Measurements from ENCODE around the gene NUDT3.
A peak's percentile ranks its signal among the peaks of the same experiment; 100 is the strongest.
"Not testable (repeated sequence)": the region's sequence is repeated elsewhere in the genome, so short reads cannot be mapped to it uniquely, and the experiment has no call there.

Gene NUDT3

DNA sequence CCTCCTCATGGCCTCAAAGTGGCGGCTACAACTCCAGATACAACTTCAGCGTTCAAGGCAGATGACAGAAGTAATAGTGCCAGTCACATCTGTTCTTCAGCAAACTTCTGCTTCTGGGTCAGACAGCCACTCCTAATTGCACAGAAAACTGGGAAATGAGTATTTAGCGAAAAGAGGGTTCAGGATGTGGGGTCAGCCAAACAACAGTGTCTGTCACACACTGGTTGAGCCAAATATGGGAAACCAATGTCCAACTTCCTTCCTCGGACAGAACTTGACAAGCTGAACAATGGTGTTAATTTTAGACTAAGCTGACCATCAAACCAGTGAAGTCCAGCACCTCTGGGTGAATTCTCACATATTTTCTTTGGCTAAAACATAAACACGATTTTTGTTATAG is 22.1 kb downstream of the NUDT3 start:
- Mint-ChIP-seq H3K4me1 (ENCODE audit: low read depth) (peaks cover 6% of the 10 kb centered on the region), H3K36me3 (ENCODE audit: low read depth) (peaks cover 6% of the 10 kb centered on the region), H3K27ac (no peak overlapping the region), H3K27me3 (ENCODE audit: low read depth) (no peaks in the 10 kb centered on the region), H3K9me3 (no peaks in the 10 kb centered on the region), H3K4me3 (no peak overlapping the region)
- no peak for DNase-seq (ENCODE audit: low spot score)

DNA sequence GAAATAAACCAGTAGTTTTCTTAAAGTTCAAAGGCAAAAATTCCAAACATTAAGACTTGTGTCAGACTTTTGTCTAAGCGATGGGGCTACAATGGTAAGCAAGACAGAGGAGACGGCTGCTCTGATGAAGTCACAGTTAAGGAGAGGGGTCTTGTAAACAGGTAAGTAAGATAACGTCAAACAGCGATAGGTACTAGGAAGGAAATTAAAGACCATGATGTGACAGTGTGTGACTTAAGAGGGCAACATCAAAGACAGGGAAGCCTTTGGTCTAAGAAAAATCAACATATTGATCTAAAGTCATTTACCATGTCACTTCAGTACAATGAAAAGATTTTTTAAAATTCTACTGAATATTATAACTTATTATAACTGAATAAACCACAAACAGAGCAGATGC is 23.1 kb downstream of the NUDT3 start:
- peaks cover 6% of the 10 kb centered on the region for H3K4me1 Mint-ChIP-seq (ENCODE audit: low read depth)
- no peak for DNase-seq (ENCODE audit: low spot score)
- H3K27me3 Mint-ChIP-seq (ENCODE audit: low read depth) = no peaks in the 10 kb centered on the region
- no peak overlapping the region for H3K4me3 Mint-ChIP-seq
- peaks cover 6% of the 10 kb centered on the region for H3K36me3 Mint-ChIP-seq (ENCODE audit: low read depth)
- no peaks in the 10 kb centered on the region for H3K9me3 Mint-ChIP-seq
- no peak overlapping the region for H3K27ac Mint-ChIP-seq

DNA sequence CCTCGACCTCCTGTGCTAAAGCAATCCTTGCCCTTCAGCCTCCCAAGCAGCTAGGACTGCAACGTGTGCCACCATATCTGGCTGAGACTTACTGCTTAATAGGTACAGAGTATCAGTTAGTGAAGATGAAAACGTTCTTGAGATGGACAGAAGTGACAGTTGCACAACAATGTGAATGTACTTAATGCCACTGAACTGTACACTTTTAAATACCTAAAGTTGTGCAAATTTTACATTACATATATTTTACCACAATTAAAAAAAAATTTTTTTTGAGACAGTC is 25.9 kb downstream of the NUDT3 start:
- Mint-ChIP-seq H3K27me3 (ENCODE audit: low read depth) (no peaks in the 10 kb centered on the region), H3K9me3 (no peaks in the 10 kb centered on the region), H3K4me1 (ENCODE audit: low read depth) (peaks cover 23% of the 10 kb centered on the region), H3K36me3 (ENCODE audit: low read depth) (peaks cover 6% of the 10 kb centered on the region), H3K4me3 (no peak overlapping the region), H3K27ac (no peak overlapping the region)
- DNase-seq (ENCODE audit: low spot score) = no peak

DNA sequence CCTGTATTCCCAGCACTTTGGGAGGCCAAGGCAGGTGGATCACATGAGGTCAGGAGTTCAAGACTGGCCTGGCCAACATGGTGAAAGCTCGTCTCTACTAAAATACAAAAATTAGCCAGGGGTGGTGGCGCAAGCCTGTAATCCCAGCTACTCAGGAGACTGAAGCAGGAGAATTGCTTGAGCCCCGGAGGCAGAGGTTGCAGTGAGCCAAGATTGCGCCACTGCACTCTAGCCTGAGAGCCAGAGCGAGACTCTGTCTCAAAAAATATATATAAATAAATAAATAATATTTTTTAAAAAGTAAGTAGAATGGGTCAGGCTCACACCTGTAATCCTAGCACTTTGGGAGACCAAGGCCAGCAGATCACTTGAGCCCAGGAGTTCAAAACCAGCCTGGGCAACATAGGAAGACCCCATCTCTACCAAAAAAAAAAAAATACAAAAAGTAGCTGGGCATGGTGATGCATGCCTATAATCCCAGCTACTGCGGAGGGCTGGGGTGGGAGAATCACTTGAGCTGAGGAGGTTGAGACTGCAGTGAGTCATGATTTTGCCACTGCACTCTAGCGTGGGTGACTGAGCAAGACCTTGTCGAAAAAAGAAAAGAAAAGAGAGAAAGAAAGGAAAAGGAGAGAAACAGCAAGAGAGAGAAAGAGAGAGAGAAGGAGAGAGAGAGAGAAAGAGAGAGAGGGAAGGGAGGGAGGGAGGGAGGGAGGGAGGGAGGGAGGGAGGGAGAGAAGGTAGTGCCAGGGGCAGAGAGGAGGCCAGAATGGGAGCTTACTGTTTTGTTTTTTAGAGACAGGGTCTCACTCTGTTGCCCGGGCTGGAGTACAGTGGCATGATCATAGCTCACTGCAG is 26.5 kb downstream of the NUDT3 start:
- not testable (repeated sequence) for H3K27ac Mint-ChIP-seq; H3K27me3 Mint-ChIP-seq (ENCODE audit: low read depth); H3K4me3 Mint-ChIP-seq; H3K36me3 Mint-ChIP-seq (ENCODE audit: low read depth); DNase-seq (ENCODE audit: low spot score); H3K9me3 Mint-ChIP-seq
- peaks cover 26% of the 10 kb centered on the region for H3K4me1 Mint-ChIP-seq (ENCODE audit: low read depth)

DNA sequence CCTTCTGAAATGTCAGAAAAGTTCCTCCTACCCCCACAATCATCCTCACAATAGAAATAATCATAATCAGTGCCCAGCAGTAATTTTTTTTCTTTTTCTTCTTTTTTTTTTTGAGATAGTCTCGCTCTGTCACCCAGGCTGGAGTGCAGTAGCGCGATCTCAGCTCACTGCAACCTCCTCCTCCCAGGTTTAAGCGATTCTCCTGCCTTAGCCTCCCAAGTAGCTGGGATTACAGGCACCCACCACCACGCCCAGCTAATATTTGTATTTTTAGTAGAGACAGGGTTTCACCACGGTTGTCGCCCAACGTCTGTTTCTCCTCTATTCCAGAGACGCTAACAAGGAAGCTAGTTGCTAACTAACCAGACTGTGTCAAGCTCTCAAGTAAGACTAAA is 28.8 kb downstream of the NUDT3 start:
- not testable (repeated sequence) for H3K27me3 Mint-ChIP-seq (ENCODE audit: low read depth); H3K4me3 Mint-ChIP-seq; H3K36me3 Mint-ChIP-seq (ENCODE audit: low read depth); DNase-seq (ENCODE audit: low spot score); H3K9me3 Mint-ChIP-seq
- Mint-ChIP-seq H3K4me1 (ENCODE audit: low read depth) (peaks cover 32% of the 10 kb centered on the region), H3K27ac (peak overlapping the region; percentile 9)

DNA sequence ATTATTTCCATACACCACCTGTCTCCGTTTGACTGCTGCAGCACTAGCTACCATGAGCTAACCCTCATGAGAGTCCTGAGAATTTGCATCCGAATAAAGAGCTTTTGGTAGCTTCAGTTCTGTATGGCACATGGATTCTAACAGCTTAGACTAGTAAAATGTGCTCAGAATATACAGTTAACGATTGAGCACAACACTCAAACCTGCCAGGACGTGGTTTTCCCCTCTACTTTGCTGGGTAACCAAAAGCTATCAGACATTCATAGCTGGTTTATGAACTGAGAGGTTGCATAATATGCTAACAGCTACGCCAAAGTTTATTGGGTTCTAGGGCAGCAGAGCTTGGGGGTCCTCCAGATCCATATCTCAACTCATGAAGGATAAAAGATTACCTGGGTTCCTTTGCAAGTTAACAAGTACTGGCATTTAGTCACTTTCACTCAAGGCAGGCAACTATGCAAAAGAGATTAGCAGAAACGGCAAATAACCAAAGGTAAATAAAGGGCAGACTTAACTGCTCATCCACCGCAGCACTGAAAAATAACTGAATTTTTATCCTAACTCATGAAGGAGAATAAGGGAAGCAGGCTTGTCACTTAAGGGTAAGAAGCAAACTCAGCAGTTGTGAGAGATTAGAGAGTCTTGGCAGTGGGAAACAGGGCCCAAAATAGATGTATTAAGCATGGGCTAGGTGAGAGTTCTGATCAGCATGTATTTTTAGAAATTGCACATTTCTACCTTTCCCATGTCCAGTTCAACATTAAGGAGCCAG is 29.4 kb downstream of the NUDT3 start:
- Mint-ChIP-seq H3K27ac (peak overlapping the region; percentile 19), H3K4me1 (ENCODE audit: low read depth) (peaks cover 32% of the 10 kb centered on the region), H3K36me3 (ENCODE audit: low read depth) (no peaks in the 10 kb centered on the region), H3K9me3 (no peaks in the 10 kb centered on the region), H3K4me3 (peak overlapping the region; percentile 28), H3K27me3 (ENCODE audit: low read depth) (no peaks in the 10 kb centered on the region)
- DNase-seq (ENCODE audit: low spot score) = peak; percentile 14

DNA sequence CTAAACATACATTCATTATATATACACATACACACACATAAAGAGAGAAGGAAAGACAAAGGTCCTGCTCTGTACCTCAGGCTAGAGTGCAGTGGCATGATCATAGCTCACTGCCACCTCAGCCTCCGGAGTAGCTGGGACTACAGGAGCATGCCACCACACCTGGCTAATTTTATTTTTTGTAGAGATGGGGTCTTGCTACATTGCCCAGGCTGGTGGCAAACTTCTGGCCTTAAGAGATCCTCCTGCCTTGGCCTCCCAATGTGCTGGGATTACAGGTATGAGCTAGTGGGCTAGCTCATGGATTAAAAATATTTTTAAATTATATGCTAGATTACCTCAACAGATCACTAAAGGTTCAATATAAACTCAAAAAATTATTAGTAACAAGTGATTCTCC is 30.3 kb downstream of the NUDT3 start:
- DNase-seq (ENCODE audit: low spot score) = no peak
- H3K4me1 Mint-ChIP-seq (ENCODE audit: low read depth) = peaks cover 32% of the 10 kb centered on the region
- no peaks in the 10 kb centered on the region for H3K36me3 Mint-ChIP-seq (ENCODE audit: low read depth)
- no peaks in the 10 kb centered on the region for H3K9me3 Mint-ChIP-seq
- no peak overlapping the region for H3K4me3 Mint-ChIP-seq
- H3K27me3 Mint-ChIP-seq (ENCODE audit: low read depth) = no peaks in the 10 kb centered on the region
- no peak overlapping the region for H3K27ac Mint-ChIP-seq

DNA sequence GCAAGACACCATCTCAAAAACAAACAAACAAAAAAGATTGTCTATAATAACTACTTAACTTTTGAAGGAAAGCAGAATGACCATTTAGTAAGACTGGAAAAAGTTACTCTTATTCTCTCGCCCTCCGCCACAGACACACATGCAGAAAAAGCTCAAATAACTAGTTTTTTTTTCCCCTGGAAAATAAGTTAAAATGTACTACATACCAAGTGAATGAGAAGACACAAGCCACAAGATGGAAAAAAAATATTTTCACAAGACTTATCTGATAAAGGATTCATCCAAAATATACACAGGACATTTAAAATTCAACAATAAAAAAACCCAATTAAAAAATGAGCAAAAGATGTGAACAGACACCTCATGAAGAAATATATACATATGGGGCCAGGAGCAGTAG is 31.9 kb downstream of the NUDT3 start:
- Mint-ChIP-seq H3K27ac (no peak overlapping the region), H3K9me3 (no peaks in the 10 kb centered on the region), H3K36me3 (ENCODE audit: low read depth) (no peaks in the 10 kb centered on the region), H3K4me3 (no peak overlapping the region), H3K27me3 (ENCODE audit: low read depth) (no peaks in the 10 kb centered on the region), H3K4me1 (ENCODE audit: low read depth) (peaks cover 30% of the 10 kb centered on the region)
- no peak for DNase-seq (ENCODE audit: low spot score)

DNA sequence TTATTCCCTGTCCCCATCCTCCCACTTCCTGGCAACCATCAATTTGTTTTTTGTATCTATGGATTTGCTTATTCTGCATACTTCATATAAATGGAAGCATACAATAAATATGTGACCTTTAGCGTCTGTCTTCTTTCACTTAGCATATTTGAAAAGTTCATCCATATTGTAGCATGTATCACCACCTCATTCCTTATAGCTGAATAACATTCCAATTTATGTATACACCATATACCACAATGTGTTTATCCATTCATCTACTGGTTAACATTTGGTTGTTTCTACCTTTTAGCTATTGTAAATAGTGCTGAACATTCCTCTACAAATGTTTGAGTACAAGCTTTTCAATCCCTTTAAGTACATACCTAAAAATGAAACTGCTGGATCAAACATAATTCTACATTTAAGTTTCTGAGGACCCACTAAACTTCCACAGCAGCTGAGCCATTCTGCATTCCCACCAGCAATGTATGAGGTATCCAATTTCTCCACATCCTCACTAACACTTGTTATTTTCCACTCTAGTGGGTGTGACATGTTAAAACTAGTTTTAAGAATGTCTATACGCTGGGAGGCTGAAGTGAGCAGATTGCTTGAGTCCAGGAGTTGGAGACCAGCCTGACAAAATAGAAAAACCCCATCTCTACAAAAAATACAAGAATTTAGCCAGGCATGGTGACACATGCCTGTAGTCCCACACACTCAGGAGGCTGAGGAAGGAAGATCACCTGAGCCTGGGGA is 32.9 kb downstream of the NUDT3 start:
- Mint-ChIP-seq H3K27me3 (ENCODE audit: low read depth) (no peaks in the 10 kb centered on the region), H3K4me1 (ENCODE audit: low read depth) (peaks cover 30% of the 10 kb centered on the region), H3K36me3 (ENCODE audit: low read depth) (no peaks in the 10 kb centered on the region), H3K27ac (no peak overlapping the region), H3K9me3 (no peaks in the 10 kb centered on the region), H3K4me3 (no peak overlapping the region)
- no peak for DNase-seq (ENCODE audit: low spot score)

DNA sequence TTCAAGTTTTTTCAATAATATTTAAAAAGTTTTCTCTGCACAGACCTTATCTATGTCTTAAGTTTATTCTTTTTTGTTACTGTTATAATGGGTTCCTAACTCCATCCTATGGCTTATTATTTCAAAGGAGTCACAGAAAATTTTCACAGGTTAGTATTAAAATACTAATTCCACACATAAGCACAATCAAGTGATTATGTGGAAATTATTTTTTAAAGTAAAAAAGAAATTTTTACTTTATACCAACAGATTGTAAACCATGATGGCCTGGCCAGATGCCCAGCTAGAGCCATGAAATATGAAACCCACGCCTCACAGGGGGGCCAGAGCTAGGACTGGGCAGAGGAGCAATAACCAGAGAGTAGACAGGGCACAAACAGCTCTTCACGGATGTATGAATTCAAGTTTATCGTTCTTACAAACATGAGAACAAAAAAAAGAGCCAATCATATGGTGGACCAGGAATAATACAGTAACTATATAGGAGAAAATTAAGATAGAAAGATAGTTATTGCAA is 34.0 kb downstream of the NUDT3 start:
- Mint-ChIP-seq H3K9me3 (no peaks in the 10 kb centered on the region), H3K36me3 (ENCODE audit: low read depth) (no peaks in the 10 kb centered on the region), H3K4me3 (no peak overlapping the region), H3K4me1 (ENCODE audit: low read depth) (peaks cover 27% of the 10 kb centered on the region), H3K27me3 (ENCODE audit: low read depth) (no peaks in the 10 kb centered on the region), H3K27ac (no peak overlapping the region)
- no peak for DNase-seq (ENCODE audit: low spot score)

DNA sequence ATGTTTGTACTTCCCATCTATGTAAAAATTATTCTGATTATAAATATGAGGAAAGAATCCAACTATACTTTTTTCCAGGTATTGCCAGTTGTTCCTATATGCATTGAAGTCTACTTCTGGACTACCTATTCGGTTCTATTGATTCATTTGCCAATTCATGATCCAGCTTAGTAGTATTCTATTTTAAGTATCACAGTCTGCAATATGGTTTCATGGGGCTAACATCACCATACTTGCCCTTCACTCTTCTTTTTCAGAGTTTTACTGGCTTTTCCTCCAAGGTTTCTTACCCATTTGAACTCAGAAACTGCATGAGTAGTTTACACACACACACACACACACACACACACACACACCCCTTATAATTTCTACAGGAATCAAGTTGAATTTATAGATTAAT is 34.5 kb downstream of the NUDT3 start:
- no peaks in the 10 kb centered on the region for H3K36me3 Mint-ChIP-seq (ENCODE audit: low read depth)
- DNase-seq (ENCODE audit: low spot score) = no peak
- no peak overlapping the region for H3K4me3 Mint-ChIP-seq
- peaks cover 22% of the 10 kb centered on the region for H3K4me1 Mint-ChIP-seq (ENCODE audit: low read depth)
- no peaks in the 10 kb centered on the region for H3K27me3 Mint-ChIP-seq (ENCODE audit: low read depth)
- H3K9me3 Mint-ChIP-seq = no peaks in the 10 kb centered on the region
- no peak overlapping the region for H3K27ac Mint-ChIP-seq

DNA sequence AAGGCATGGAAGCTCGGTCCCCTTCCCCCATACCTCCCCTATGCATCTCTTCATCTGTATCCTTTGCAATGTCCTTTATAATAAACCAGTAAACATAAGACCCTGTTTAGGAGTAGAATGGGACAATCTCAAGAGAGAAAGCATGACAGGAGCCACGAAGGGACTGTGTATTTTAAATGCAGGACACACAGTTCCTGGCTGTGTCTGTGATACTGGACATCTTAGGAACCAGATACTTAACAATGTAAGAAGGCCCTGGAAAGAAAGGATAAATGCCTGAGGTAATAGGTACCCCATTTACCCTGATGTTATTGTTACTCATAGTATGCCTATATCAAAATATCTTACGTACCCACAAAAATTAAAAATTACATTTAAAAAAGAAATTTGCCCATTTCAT is 36.6 kb downstream of the NUDT3 start:
- Mint-ChIP-seq H3K9me3 (no peaks in the 10 kb centered on the region), H3K27me3 (ENCODE audit: low read depth) (no peaks in the 10 kb centered on the region), H3K36me3 (ENCODE audit: low read depth) (no peaks in the 10 kb centered on the region), H3K4me3 (no peak overlapping the region), H3K27ac (no peak overlapping the region), H3K4me1 (ENCODE audit: low read depth) (peaks cover 9% of the 10 kb centered on the region)
- no peak for DNase-seq (ENCODE audit: low spot score)

DNA sequence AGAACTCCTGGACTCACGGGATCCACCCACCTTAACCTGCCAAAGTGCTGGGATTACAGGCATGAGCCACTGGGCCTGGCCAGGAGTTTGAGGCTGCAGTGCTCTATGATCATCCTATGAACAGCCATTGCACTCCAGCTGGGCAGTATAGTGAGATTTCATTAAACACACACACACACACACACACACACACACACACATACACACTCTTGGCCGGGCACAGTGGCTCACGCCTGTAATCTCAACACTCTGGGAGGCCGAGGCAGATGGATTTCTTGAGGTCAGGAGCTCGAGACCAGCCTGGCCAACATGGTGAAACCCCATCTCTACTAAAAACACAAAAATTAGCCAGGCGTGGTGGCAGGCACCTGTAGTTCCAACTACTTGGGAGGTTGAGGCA is 38.2 kb downstream of the NUDT3 start:
- not testable (repeated sequence) for H3K27me3 Mint-ChIP-seq (ENCODE audit: low read depth); H3K4me1 Mint-ChIP-seq (ENCODE audit: low read depth); H3K9me3 Mint-ChIP-seq; H3K36me3 Mint-ChIP-seq (ENCODE audit: low read depth); H3K4me3 Mint-ChIP-seq; DNase-seq (ENCODE audit: low spot score); H3K27ac Mint-ChIP-seq

DNA sequence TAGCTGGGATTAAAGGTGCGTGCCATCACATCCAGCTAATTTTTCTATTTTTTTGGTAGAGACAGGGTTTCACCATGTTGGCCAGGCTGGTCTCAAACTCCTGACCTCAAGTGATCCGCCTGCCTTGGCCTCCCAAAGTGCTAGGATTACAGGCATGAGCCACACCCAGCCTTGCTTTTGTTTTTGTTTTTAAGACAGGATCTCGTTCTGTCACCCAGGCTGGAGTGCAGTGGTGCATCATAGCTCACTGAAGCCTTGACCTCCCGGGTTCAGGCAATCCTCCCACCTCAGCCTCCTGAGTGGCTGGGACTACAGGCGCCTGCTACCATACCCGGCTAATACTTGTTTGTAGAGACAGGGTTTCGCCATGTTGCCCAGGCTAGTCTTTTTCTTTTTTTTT is 38.9 kb downstream of the NUDT3 start:
- not testable (repeated sequence) for H3K27ac Mint-ChIP-seq; H3K27me3 Mint-ChIP-seq (ENCODE audit: low read depth); H3K36me3 Mint-ChIP-seq (ENCODE audit: low read depth); DNase-seq (ENCODE audit: low spot score); H3K9me3 Mint-ChIP-seq; H3K4me3 Mint-ChIP-seq; H3K4me1 Mint-ChIP-seq (ENCODE audit: low read depth)
